GM19328 (cell line): ENCODE data around the gene MANSC4.
"Not testable (repeated sequence)": the region's sequence is repeated elsewhere in the genome, so short reads cannot be mapped to it uniquely, and the experiment has no call there.

Experiments
- ATAC-seq: cut with Tn5 transposase; IDR thresholded peaks from one replicate; pipeline ENCODE4 v1.9.1; 2021; ENCODE audit warnings: mild to moderate bottlenecking, moderate library complexity; ENCODE audit not compliant: unreplicated experiment

MANSC4 gene

GRCh38 chr12:27756670-27757195 is 23.3 kb downstream of the MANSC4 start:
- no peak for ATAC-seq

GRCh38 chr12:27754795-27755194 is 25.2 kb downstream of the MANSC4 start:
- ATAC-seq: no peak

GRCh38 chr12:27751386-27752047 is 28.5 kb downstream of the MANSC4 start:
- ATAC-seq: no peak

GRCh38 chr12:27747111-27747820 is 32.8 kb downstream of the MANSC4 start:
- no peak for ATAC-seq

GRCh38 chr12:27745734-27746133 is 34.3 kb downstream of the MANSC4 start:
- ATAC-seq: not testable (repeated sequence)

GRCh38 chr12:27743601-27744000 is 36.4 kb downstream of the MANSC4 start:
- ATAC-seq: no peak

- ATAC-seq: not testable (repeated sequence)
Observed at GRCh38 chr12:27734321-27734720, 45.7 kb downstream of the MANSC4 start.

GRCh38 chr12:27733791-27734190 is 46.2 kb downstream of the MANSC4 start:
- ATAC-seq: no peak

GRCh38 chr12:27733052-27733656 is 46.9 kb downstream of the MANSC4 start:
- ATAC-seq: no peak

GRCh38 chr12:27732281-27732680 is 47.8 kb downstream of the MANSC4 start:
- ATAC-seq: no peak

GRCh38 chr12:27730097-27730588 is 49.9 kb downstream of the MANSC4 start:
- no peak for ATAC-seq

GRCh38 chr12:27723212-27723611 is 56.8 kb downstream of the MANSC4 start:
- no peak for ATAC-seq
